Stimulated activated CD8-positive, alpha-beta memory T cell treated with anti-CD3 and anti-CD28 coated beads, Interleukin-7, amount 100 ng/mL, for 48 hours (primary cell): Measurements from ENCODE around the gene KRT9.

Experiments
- DNase-seq, 2 donors: peaks; one replicate each; pipeline ENCODE4 v3.0.0-alpha.2; 2020; ENCODE audit warnings: low read depth in 1 of 2; ENCODE audit errors: extremely low read depth in 1 of 2

Gene KRT9

GRCh38 chr17:41531993-41532392 lies 39.9 kb downstream of the KRT9 start:
- DNase-seq, result no peak

GRCh38 chr17:41530062-41531048 lies 41.5 kb downstream of the KRT9 start:
- DNase-seq, result no peak

GRCh38 chr17:41529491-41529915 lies 42.4 kb downstream of the KRT9 start:
- DNase-seq, result no peak

GRCh38 chr17:41528959-41529353 lies 42.9 kb downstream of the KRT9 start:
- no peak for DNase-seq

GRCh38 chr17:41527063-41528023 lies 44.5 kb downstream of the KRT9 start:
- DNase-seq, result no peak

GRCh38 chr17:41524261-41524660 lies 47.6 kb downstream of the KRT9 start:
- no peak for DNase-seq

GRCh38 chr17:41523787-41524186 lies 48.1 kb downstream of the KRT9 start:
- DNase-seq, result no peak

GRCh38 chr17:41523225-41523593 lies 48.6 kb downstream of the KRT9 start:
- no peak for DNase-seq

- DNase-seq, result no peak
Measured at GRCh38 chr17:41522301-41523224, 49.3 kb downstream of the KRT9 start.

GRCh38 chr17:41521574-41522261 lies 50.1 kb downstream of the KRT9 start:
- no peak for DNase-seq

GRCh38 chr17:41520821-41521521 lies 50.9 kb downstream of the KRT9 start:
- no peak for DNase-seq

GRCh38 chr17:41519501-41520224 lies 52.2 kb downstream of the KRT9 start:
- DNase-seq, result no peak

- DNase-seq, result no peak
Measured at GRCh38 chr17:41518789-41519449, 52.9 kb downstream of the KRT9 start, which contains the start of gene KRT15. Gene KRT15 (minus strand): TSS chr17:41518890. CDS start chr17:41518827, 63 bp downstream.

GRCh38 chr17:41518031-41518430 lies 53.8 kb downstream of the KRT9 start:
- no peak for DNase-seq

GRCh38 chr17:41516830-41517283 lies 55.0 kb downstream of the KRT9 start:
- DNase-seq, result no peak

GRCh38 chr17:41516147-41516829 lies 55.6 kb downstream of the KRT9 start:
- DNase-seq, result no peak
